AG09309 (cell line): ENCODE data around the gene GLB1L2.
"Not testable (repeated sequence)": the region's sequence is repeated elsewhere in the genome, so short reads cannot be mapped to it uniquely, and the experiment has no call there.

ENCODE experiments used
- DNase-seq: peaks from one replicate; pipeline ENCODE4 v3.0.0-alpha.2; 2010; ENCODE audit warnings: low read depth
- H3K4me3 ChIP-seq: 2 replicates; pipeline ENCODE4 v1.5.1; 2011; ENCODE audit warnings: mild to moderate bottlenecking, low read depth, low read length, moderate library complexity; ENCODE audit not compliant: control insufficient read depth
- TF ChIP-seq, protein P1 (sequence below): IDR thresholded peaks from 2 replicates; pipeline ENCODE4 v1.5.1; 2011; ENCODE audit warnings: mild to moderate bottlenecking, low read depth, low read length, inconsistent platforms; ENCODE audit not compliant: insufficient read depth, control insufficient read depth; ENCODE audit errors: missing control alignments

GLB1L2 gene, protein sequence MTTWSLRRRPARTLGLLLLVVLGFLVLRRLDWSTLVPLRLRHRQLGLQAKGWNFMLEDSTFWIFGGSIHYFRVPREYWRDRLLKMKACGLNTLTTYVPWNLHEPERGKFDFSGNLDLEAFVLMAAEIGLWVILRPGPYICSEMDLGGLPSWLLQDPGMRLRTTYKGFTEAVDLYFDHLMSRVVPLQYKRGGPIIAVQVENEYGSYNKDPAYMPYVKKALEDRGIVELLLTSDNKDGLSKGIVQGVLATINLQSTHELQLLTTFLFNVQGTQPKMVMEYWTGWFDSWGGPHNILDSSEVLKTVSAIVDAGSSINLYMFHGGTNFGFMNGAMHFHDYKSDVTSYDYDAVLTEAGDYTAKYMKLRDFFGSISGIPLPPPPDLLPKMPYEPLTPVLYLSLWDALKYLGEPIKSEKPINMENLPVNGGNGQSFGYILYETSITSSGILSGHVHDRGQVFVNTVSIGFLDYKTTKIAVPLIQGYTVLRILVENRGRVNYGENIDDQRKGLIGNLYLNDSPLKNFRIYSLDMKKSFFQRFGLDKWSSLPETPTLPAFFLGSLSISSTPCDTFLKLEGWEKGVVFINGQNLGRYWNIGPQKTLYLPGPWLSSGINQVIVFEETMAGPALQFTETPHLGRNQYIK

DNA sequence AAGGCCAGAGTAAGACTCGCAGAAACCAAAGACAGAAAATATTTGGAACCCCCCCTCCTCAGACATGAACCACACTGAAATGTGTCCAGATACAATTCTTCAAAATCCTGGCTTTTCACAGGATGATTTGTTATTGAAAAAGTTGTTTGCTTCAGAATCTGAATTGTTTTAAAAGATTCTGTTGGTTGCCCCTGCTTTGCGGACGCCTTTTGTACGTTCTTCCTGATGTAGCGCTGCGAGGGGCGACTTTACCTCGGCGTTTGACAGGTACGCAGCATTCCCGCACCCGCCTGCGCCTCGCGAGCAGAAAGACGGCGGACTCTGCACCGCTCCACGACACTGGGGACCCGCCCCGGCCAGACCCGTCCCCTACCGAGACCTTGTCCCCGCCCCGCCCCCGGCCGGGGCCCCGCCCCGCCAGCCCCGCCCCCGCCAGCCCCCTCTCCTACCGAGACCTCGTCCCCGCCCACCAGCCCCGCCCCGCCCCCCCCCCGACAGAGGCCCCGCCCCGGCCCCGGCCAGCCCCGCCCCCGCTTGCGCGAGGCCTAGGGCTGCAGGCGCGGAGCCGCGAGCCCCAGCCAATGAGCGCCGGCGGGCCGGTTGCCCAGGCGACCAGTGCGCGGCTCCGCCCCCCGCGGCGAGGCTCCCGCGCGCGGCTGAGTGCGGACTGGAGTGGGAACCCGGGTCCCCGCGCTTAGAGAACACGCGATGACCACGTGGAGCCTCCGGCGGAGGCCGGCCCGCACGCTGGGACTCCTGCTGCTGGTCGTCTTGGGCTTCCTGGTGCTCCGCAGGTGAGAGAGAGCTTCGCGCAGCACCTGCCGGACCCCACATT lies at the start of gene GLB1L2:
GLB1L2 (plus strand) TSS at position 635 of the 835 bp plus-strand sequence; CDS start at position 709, 74 bp downstream.
- TF ChIP-seq, protein P1, sequence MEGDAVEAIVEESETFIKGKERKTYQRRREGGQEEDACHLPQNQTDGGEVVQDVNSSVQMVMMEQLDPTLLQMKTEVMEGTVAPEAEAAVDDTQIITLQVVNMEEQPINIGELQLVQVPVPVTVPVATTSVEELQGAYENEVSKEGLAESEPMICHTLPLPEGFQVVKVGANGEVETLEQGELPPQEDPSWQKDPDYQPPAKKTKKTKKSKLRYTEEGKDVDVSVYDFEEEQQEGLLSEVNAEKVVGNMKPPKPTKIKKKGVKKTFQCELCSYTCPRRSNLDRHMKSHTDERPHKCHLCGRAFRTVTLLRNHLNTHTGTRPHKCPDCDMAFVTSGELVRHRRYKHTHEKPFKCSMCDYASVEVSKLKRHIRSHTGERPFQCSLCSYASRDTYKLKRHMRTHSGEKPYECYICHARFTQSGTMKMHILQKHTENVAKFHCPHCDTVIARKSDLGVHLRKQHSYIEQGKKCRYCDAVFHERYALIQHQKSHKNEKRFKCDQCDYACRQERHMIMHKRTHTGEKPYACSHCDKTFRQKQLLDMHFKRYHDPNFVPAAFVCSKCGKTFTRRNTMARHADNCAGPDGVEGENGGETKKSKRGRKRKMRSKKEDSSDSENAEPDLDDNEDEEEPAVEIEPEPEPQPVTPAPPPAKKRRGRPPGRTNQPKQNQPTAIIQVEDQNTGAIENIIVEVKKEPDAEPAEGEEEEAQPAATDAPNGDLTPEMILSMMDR, result no peak
- no peak within 1 kb of the TSS for H3K4me3 ChIP-seq
- DNase-seq, result no peak

DNA sequence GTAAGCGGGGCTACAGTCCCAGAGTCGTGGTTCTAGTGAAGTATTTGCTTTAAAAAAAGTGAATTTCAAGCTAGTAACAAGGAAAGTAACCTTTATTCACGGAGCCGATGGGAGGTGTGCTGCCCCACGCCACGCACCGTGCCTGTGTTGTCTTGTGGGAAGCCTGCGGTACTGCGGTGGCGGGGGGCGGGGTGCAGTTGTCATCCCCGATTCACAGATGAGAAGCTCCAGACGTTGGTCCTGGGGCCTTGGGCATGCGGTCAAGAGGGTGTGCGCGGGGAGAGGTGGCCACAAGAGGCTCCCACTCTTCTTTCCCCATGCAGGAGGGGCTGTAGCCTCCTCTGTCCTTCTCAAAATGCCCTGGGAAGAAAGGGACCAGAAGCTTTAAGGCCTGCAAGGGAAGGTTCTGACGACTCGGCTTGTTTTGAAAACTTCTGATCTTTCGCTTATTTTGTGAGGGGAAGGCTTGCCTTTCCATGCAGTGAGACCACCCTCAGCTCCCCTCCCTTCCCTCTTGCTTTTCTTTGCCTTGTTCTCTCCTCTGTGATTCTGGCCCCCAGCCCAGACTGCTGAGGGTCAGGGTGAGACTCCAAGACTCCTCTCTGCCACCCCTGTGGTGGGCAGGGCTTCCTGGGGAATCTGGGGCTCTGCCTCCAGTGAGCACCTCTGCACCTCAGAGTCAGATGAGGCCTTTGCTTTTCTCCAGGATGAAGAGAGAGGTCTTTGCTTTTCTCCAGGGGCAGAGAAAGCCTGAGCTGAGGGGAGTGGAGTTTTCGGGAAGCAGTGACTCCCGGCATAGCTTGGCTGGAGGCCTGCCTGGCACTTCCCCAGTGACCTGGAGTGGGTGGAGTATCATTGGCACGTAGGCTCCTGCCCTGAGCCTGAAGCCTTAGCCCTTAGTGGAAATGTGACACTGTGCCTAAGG lies 49.4 kb upstream of the GLB1L2 start:
- DNase-seq, result no peak
- no peak overlapping the region for H3K4me3 ChIP-seq
- TF ChIP-seq, protein P1, result no peak

DNA sequence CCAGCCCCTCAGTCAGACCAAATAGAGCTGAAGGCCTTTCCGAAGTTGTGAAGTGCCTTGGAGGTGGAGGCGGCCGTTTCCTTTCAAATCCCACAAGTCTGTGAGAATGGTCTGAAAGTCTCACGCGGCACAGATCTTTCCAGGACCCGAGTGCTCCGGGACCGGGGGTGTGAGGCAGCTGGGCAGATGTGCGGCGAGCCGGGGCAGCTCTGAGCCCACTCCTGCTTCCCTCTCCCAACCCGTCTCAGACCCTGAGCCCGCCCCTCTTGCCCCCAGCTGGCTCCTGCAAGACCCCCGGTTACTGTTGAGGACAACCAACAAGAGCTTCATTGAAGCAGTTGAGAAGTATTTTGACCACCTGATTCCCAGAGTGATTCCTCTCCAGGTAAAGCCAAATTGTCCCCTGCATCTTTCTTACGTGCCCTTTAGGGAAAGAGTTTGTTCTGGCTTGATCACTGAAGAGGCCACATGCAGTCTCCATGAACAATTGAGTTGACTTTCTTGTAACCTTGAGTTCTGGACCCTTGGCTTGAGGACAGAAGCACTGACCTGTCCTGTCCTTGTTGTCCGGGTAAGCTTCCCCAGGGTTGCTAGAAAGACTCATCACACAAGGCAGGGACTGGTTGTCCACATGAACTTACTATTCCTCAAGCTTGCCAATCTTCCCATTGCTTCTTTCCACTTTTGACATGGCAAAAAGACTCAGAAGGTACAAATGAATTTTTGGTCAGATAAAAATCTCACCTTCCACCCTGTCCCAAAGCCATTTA lies 48.1 kb upstream of the GLB1L2 start:
- TF ChIP-seq, protein P1, result no peak
- no peak overlapping the region for H3K4me3 ChIP-seq
- no peak for DNase-seq

DNA sequence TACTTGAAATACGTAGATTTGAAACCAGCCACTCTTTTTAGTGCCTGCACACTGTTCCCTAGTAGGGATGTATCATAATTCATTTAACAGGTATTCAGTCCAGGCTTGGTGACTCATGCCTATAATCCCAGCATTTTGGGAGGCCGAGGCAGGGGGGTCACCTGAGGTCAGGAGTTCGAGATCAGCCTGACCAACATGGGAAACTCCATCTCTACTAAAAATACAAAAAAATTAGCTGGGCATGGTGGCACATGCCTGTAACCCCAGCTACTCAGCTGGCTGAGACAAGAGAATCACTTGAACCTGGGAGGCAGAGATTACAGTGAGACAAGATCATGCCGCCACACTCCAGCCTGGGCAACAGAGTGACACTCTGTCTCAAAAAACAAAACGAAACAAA lies 47.4 kb upstream of the GLB1L2 start:
- not testable (repeated sequence) for DNase-seq, H3K4me3 ChIP-seq

DNA sequence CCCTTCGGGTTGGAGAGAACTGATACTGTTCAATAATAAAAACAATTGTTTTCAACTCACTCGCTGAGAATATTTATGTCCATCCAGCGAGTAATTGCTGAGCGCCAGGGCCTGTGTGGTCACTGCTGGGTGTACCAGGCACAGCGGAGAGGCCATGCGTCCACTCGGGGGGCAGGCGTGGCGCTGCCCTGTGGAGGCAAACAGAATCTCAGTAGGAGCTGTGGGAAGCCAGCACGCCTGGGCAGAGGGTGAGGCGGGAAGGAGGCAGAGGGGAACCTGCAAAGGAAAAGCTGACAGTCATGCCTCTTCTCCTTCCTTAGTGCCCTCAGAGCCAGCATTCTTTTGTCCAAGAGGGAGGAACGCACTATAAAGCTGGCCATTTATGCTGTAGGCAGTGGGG lies 44.2 kb upstream of the GLB1L2 start:
- no peak for DNase-seq
- no peak overlapping the region for H3K4me3 ChIP-seq
- TF ChIP-seq, protein P1, result no peak

DNA sequence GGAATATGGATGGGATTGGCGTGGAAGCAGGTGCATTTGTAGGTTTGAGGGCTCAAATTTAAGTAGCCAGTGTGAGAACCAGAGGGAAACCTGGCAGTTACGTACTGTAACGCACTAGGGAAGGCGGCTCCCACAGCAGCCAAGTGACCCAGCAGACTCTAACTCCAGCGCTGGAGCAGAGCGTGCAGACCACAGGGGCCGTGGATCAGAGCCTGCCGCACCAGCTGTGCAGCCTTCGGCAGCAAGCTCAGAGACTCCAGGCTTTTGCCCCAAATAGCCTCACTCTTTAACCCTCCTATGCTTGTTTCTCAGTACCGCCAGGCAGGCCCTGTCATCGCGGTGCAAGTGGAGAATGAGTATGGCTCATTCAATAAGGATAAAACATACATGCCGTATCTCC lies 43.3 kb upstream of the GLB1L2 start:
- H3K4me3 ChIP-seq, result no peak overlapping the region
- TF ChIP-seq, protein P1, result no peak
- no peak for DNase-seq
